IMR-90 (cell line): ENCODE results near the gene TCERG1L. TPM values are rescaled to one million over a fixed set of nuclear protein-coding genes. Genes with fewer than 3 reads are reported as not detected.

Experiments used
- ATAC-seq: fragments of 200-7000 bp; cut with Tn5 transposase; 2 replicates; pipeline ENCODE4 v1.9.1; 2020; ENCODE audit warnings: low read depth, mild to moderate bottlenecking, moderate library complexity
- BruUV-seq: library from RNA; stranded (reverse); fragments of 400-500 nt; replicated peaks from 2 replicates; lab custom pipeline; 2021; lab: Mats Ljungman, UMichigan
- CTCF ChIA-PET: fragments of 300-600 bp; formaldehyde crosslinking; extraction: SDS; loops from one replicate; lab custom pipeline; 2021; ENCODE audit warnings: antibody characterized with exemption; lab: Yijun Ruan, JAX
- POLR2A ChIA-PET: fragments of 300-600 bp; sonication (Branson Sonifier 250); formaldehyde crosslinking; loops from one replicate; lab custom pipeline; 2022; ENCODE audit warnings: antibody characterized with exemption; ENCODE audit not compliant: unreplicated experiment; lab: Charles Lee
- DNase-seq: peaks from one replicate; pipeline ENCODE4 v3.0.0; 2013
- H2AFZ ChIP-seq: replicated peaks from 2 replicates; pipeline ENCODE3; 2013; ENCODE audit warnings: low read length, mild to moderate bottlenecking; ENCODE audit not compliant: poor library complexity
- H2AK5ac ChIP-seq: 2 replicates; pipeline ENCODE4 v1.6.1; 2013; ENCODE audit warnings: low read depth, low read length, inconsistent platforms
- H2AK9ac ChIP-seq: replicated peaks from 2 replicates; pipeline ENCODE3; 2013; ENCODE audit warnings: mild to moderate bottlenecking, low read depth, low read length, moderate library complexity; ENCODE audit not compliant: poor library complexity
- H2BK120ac ChIP-seq: 2 replicates; pipeline ENCODE4 v1.6.1; 2013; ENCODE audit warnings: low read depth, low read length, inconsistent platforms
- H2BK15ac ChIP-seq: 3 replicates; pipeline ENCODE4 v1.6.1; 2013; ENCODE audit warnings: low read depth, low read length, inconsistent platforms
- H2BK20ac ChIP-seq: 2 replicates; pipeline ENCODE4 v1.6.1; 2013; ENCODE audit warnings: low read depth, mild to moderate bottlenecking, inconsistent platforms, low read length, moderate library complexity
- H2BK5ac ChIP-seq: 2 replicates; pipeline ENCODE4 v1.6.1; 2013; ENCODE audit warnings: mild to moderate bottlenecking, low read depth, low read length, inconsistent platforms; ENCODE audit not compliant: poor library complexity, severe bottlenecking
- H3K14ac ChIP-seq: replicated peaks from 2 replicates; pipeline ENCODE4 v1.6.1; 2013; ENCODE audit warnings: low read depth, low read length, inconsistent platforms
- H3K18ac ChIP-seq: 2 replicates; pipeline ENCODE4 v1.6.1; 2013; ENCODE audit warnings: low read depth, low read length, control low read depth
- H3K23ac ChIP-seq: 2 replicates; pipeline ENCODE4 v1.6.1; 2013; ENCODE audit warnings: low read depth, low read length, inconsistent platforms
- H3K27ac ChIP-seq: 2 replicates; pipeline ENCODE4 v1.5.1; 2013; ENCODE audit warnings: mild to moderate bottlenecking, control low read depth, low read length; ENCODE audit not compliant: insufficient read depth
- H3K27me3 ChIP-seq: 2 replicates; pipeline ENCODE4 v1.6.1; 2013; ENCODE audit warnings: low read length; ENCODE audit not compliant: control insufficient read depth, insufficient read depth
- H3K36me3 ChIP-seq: 2 replicates; pipeline ENCODE4 v1.6.1; 2013; ENCODE audit warnings: low read length, mixed read lengths; ENCODE audit not compliant: control insufficient read depth, insufficient read depth
- H3K4ac ChIP-seq: 2 replicates; pipeline ENCODE4 v1.6.1; 2013; ENCODE audit warnings: low read depth, low read length, inconsistent platforms
- H3K4me1 ChIP-seq: 2 replicates; pipeline ENCODE4 v1.6.1; 2013; ENCODE audit warnings: low read length, mixed read lengths; ENCODE audit not compliant: control insufficient read depth, insufficient read depth
- H3K4me2 ChIP-seq: 2 replicates; pipeline ENCODE4 v1.6.1; 2013; ENCODE audit warnings: low read depth, mild to moderate bottlenecking, control low read depth, low read length, moderate library complexity
- H3K4me3 ChIP-seq: 2 replicates; pipeline ENCODE4 v1.5.1; 2013; ENCODE audit warnings: low read depth, mild to moderate bottlenecking, control low read depth, low read length, moderate library complexity; ENCODE audit not compliant: insufficient read depth
- H3K56ac ChIP-seq: 2 replicates; pipeline ENCODE4 v1.6.1; 2013; ENCODE audit warnings: low read length, inconsistent platforms; ENCODE audit not compliant: insufficient read depth; ENCODE audit errors: extremely low read depth
- H3K79me1 ChIP-seq, 2 experiments: 2 replicates each; pipeline ENCODE4 v1.6.1; 2013; ENCODE audit warnings: low read length in 2 of 2, inconsistent platforms in 1 of 2, low read depth in 1 of 2
- H3K9ac ChIP-seq: 2 replicates; pipeline ENCODE4 v1.6.1; 2013; ENCODE audit warnings: low read depth, low read length, control low read depth
- H3K9me1 ChIP-seq: 2 replicates; pipeline ENCODE4 v1.6.1; 2013; ENCODE audit warnings: low read length, inconsistent platforms; ENCODE audit not compliant: insufficient read depth
- H3K9me3 ChIP-seq: 2 replicates; pipeline ENCODE4 v1.6.1; 2013; ENCODE audit warnings: low read length; ENCODE audit not compliant: control insufficient read depth, insufficient read depth
- H4K20me1 ChIP-seq: 2 replicates; pipeline ENCODE4 v1.6.1; 2013; ENCODE audit warnings: low read length, inconsistent platforms; ENCODE audit not compliant: insufficient read depth
- H4K5ac ChIP-seq: 2 replicates; pipeline ENCODE4 v1.6.1; 2013; ENCODE audit warnings: mild to moderate bottlenecking, low read depth, low read length, control low read depth
- H4K8ac ChIP-seq, 2 experiments: 2 replicates each; pipeline ENCODE4 v1.6.1; 2013; ENCODE audit warnings: low read depth in 2 of 2, low read length in 2 of 2, control low read depth in 1 of 2, inconsistent platforms in 1 of 2
- H4K91ac ChIP-seq: 2 replicates; pipeline ENCODE4 v1.6.1; 2013; ENCODE audit warnings: low read depth, low read length, inconsistent platforms; ENCODE audit not compliant: insufficient read depth
- CEBPB ChIP-seq: IDR thresholded peaks from 2 replicates; pipeline ENCODE4 v1.6.1; 2012; ENCODE audit warnings: low read depth, low read length, improper control_type of control experiment
- CTCF ChIP-seq: conservative IDR thresholded peaks from 2 replicates; pipeline ENCODE4 v1.5.1; 2012; ENCODE audit warnings: mild to moderate bottlenecking, low read depth, low read length, improper control_type of control experiment
- FOS ChIP-seq: fragments of 150-350 bp; IDR thresholded peaks from 2 replicates; pipeline ENCODE4 v1.6.1; 2016; ENCODE audit warnings: low read depth, low read length
- RFX5 ChIP-seq: IDR thresholded peaks from 2 replicates; pipeline ENCODE4 v1.8.0; 2012; ENCODE audit warnings: low read depth, mild to moderate bottlenecking, low read length, moderate library complexity
- WGBS, 2 experiments: methylation state at CpG; one replicate each; pipeline versions ENCODE4 v1.1.5 to v1.1.7; 2013; ENCODE audit warnings: missing lambda C conversion rate in 2 of 2; ENCODE audit not compliant: insufficient read length in 1 of 2; ENCODE audit errors: extremely low coverage in 2 of 2; 5-methylcytosine and 5-hydroxymethylcytosine counted together
- dilution Hi-C: fragments of 300-500 bp; cut with HindIII; formaldehyde crosslinking; loops from one replicate; pipeline ENCODE4 v1.14.3; 2018; ENCODE audit warnings: low sequenced_read_pairs; ENCODE audit not compliant: unreplicated experiment
- in situ Hi-C: fragments of 300-500 bp; cut with MboI; formaldehyde crosslinking; loops from 3 replicates; pipeline ENCODE4 v1.14.3; 2019; ENCODE audit warnings: low sequenced_read_pairs, inconsistent platforms, mixed read lengths
- intact Hi-C: fragments of 100-400 bp; cut with micrococcal nuclease; formaldehyde crosslinking; loops from 2 replicates; pipeline ENCODE4 v1.10.0; 2022
- polyA plus RNA-seq, 3 experiments: library from polyadenylated mRNA; depleted of rRNA; stranded (reverse); fragments of >200 nt; gene quantifications; 2 replicates each; pipeline ENCODE4 v1.2.3, GENCODE V29; 2012; ENCODE audit warnings: low replicate concordance in 1 of 3
- total RNA-seq: library from RNA; depleted of rRNA; stranded (reverse); fragments of >200 nt; gene quantifications from 2 replicates; pipeline ENCODE4 v1.2.3, GENCODE V29; 2012
- TF ChIP-seq, protein P1 (sequence below): fragments of 150-350 bp; IDR thresholded peaks from 2 replicates; pipeline ENCODE4 v1.6.1; 2016; ENCODE audit warnings: low read depth, mild to moderate bottlenecking, low read length, moderate library complexity, borderline replicate concordance

The TCERG1L gene
- total and polyA plus RNA-seq, 2 of the 4 experiments (the other 2 are of a cell fraction), result not detected

- ChIA-PET POLR2A (no interaction called here), CTCF (no interaction called here)
- no peaks in the 10 kb centered on the region for H3K27me3 ChIP-seq
- H4K8ac ChIP-seq, result no peak overlapping the region
- ATAC-seq, result no peak
- H3K9ac ChIP-seq, result no peak overlapping the region
- peaks cover 63% of the 10 kb centered on the region for H3K9me3 ChIP-seq
- no peaks in the 10 kb centered on the region for H3K79me1 ChIP-seq
- no peak overlapping the region for H2AK9ac ChIP-seq
- intact Hi-C loops (no loop called here), dilution Hi-C loops (no loop called here), in situ Hi-C loops (no loop called here)
- no peak overlapping the region for H3K4me2 ChIP-seq
- no peak overlapping the region for H4K5ac ChIP-seq
- H3K4ac ChIP-seq, result no peak overlapping the region
- H2BK20ac ChIP-seq, result no peak overlapping the region
- no peaks in the 10 kb centered on the region for H3K9me1 ChIP-seq
- H2BK15ac ChIP-seq, result no peak overlapping the region
- H3K36me3 ChIP-seq, result no peaks in the 10 kb centered on the region
- H2AFZ ChIP-seq, result no peak overlapping the region
- H3K27ac ChIP-seq, result no peak overlapping the region
- BruUV-seq, result no TSS peak
- H3K14ac ChIP-seq, result no peak overlapping the region
- H4K20me1 ChIP-seq, result no peaks in the 10 kb centered on the region
- TF ChIP-seq, protein P1, sequence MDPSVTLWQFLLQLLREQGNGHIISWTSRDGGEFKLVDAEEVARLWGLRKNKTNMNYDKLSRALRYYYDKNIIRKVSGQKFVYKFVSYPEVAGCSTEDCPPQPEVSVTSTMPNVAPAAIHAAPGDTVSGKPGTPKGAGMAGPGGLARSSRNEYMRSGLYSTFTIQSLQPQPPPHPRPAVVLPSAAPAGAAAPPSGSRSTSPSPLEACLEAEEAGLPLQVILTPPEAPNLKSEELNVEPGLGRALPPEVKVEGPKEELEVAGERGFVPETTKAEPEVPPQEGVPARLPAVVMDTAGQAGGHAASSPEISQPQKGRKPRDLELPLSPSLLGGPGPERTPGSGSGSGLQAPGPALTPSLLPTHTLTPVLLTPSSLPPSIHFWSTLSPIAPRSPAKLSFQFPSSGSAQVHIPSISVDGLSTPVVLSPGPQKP, result no peak
- TF ChIP-seq RFX5 (no peak), CTCF (no peak), FOS (no peak), CEBPB (no peak)
- no peak overlapping the region for H3K23ac ChIP-seq
- H3K4me1 ChIP-seq, result no peaks in the 10 kb centered on the region
- no peak overlapping the region for H3K4me3 ChIP-seq
- no peak overlapping the region for H4K91ac ChIP-seq
- DNase-seq, result no peak
- no peak overlapping the region for H2AK5ac ChIP-seq
- no peak overlapping the region for H2BK120ac ChIP-seq
- no peak overlapping the region for H2BK5ac ChIP-seq
- no peak overlapping the region for H3K18ac ChIP-seq
- 75% methylated on average over 14 of the region's 19 CpGs; no CpG with 5 or more reads in 1 of the 2 experiments for WGBS, 2 experiments
- no peak overlapping the region for H3K56ac ChIP-seq
Measured at GRCh38 chr10:131274133-131274880, 37.2 kb downstream of the TCERG1L start.
